ENCODE measurements around the gene FANCG.

Gene FANCG

GRCh38 chr9:35105126-35105525, 25.4 kb upstream of the FANCG start:
- in situ Hi-C loops (cut with MboI; ENCODE audit: low sequenced_read_pairs) = loop anchor here (25.0 kb wide), 1 partner anchor 443 kb away; the partner anchor contains the start of genes CCL27 and IL11RA

- in situ Hi-C loops (cut with MboI; ENCODE audit: low sequenced_read_pairs) = loop anchor here (25.0 kb wide), 1 partner anchor 442 kb away; the partner anchor contains the start of genes CCL27 and IL11RA
Measured at GRCh38 chr9:35104586-35104985, 24.8 kb upstream of the FANCG start.

- in situ Hi-C loops (cut with MboI; ENCODE audit: low sequenced_read_pairs) = loop anchor here (25.0 kb wide), 1 partner anchor 441 kb away; the partner anchor contains the start of genes CCL27 and IL11RA
Measured at GRCh38 chr9:35103660-35104191, 24.0 kb upstream of the FANCG start.

- in situ Hi-C loops (cut with MboI; ENCODE audit: low sequenced_read_pairs) = loop anchor here (25.0 kb wide), 1 partner anchor 441 kb away; the partner anchor contains the start of genes CCL27 and IL11RA
Measured at GRCh38 chr9:35102769-35103659, 23.3 kb upstream of the FANCG start, which contains the start of gene STOML2. TSS of gene STOML2 (minus strand) at chr9:35103131. CDS start at chr9:35103094, 37 bp downstream.

- in situ Hi-C loops (cut with MboI; ENCODE audit: low sequenced_read_pairs) = loop anchor here (25.0 kb wide), 1 partner anchor 440 kb away; the partner anchor contains the start of genes CCL27 and IL11RA
Measured at GRCh38 chr9:35102465-35102768, 22.7 kb upstream of the FANCG start.

GRCh38 chr9:35097573-35097972, 17.8 kb upstream of the FANCG start:
- in situ Hi-C loops (cut with MboI; ENCODE audit: low sequenced_read_pairs) = no loop called here

GRCh38 chr9:35096035-35096849, 16.5 kb upstream of the FANCG start, which contains the start of gene PIGO:
TSS of gene PIGO (minus strand) at chr9:35096591. CDS start at chr9:35095565, 1,026 bp downstream.
- in situ Hi-C loops (cut with MboI; ENCODE audit: low sequenced_read_pairs) = no loop called here

GRCh38 chr9:35091536-35091935, 11.8 kb upstream of the FANCG start:
- in situ Hi-C loops (cut with MboI; ENCODE audit: low sequenced_read_pairs) = no loop called here

GRCh38 chr9:35089434-35089833, 9.7 kb upstream of the FANCG start:
- in situ Hi-C loops (cut with MboI; ENCODE audit: low sequenced_read_pairs) = no loop called here

- in situ Hi-C loops (cut with MboI; ENCODE audit: low sequenced_read_pairs) = no loop called here
Measured at GRCh38 chr9:35085078-35085477, 5.3 kb upstream of the FANCG start.

- in situ Hi-C loops (cut with MboI; ENCODE audit: low sequenced_read_pairs) = no loop called here
Measured at GRCh38 chr9:35079041-35079425, 709 bp downstream of the FANCG start.

GRCh38 chr9:35078066-35078465, 1.7 kb downstream of the FANCG start:
- in situ Hi-C loops (cut with MboI; ENCODE audit: low sequenced_read_pairs) = no loop called here

- in situ Hi-C loops (cut with MboI; ENCODE audit: low sequenced_read_pairs) = no loop called here
Measured at GRCh38 chr9:35076848-35077247, 2.9 kb downstream of the FANCG start.

GRCh38 chr9:35075358-35075757, 4.4 kb downstream of the FANCG start:
- in situ Hi-C loops (cut with MboI; ENCODE audit: low sequenced_read_pairs) = no loop called here

- in situ Hi-C loops (cut with MboI; ENCODE audit: low sequenced_read_pairs) = loop anchor here (25.0 kb wide), 1 partner anchor 638 kb away; no protein-coding TSS in a partner anchor
Measured at GRCh38 chr9:35074791-35075190, 5.0 kb downstream of the FANCG start.

- in situ Hi-C loops (cut with MboI; ENCODE audit: low sequenced_read_pairs) = loop anchor here (25.0 kb wide), 1 partner anchor 638 kb away; no protein-coding TSS in a partner anchor
Measured at GRCh38 chr9:35074141-35074540, 5.6 kb downstream of the FANCG start.

GRCh38 chr9:35073279-35073612, 6.5 kb downstream of the FANCG start:
- in situ Hi-C loops (cut with MboI; ENCODE audit: low sequenced_read_pairs) = loop anchor here (25.0 kb wide), 1 partner anchor 639 kb away; no protein-coding TSS in a partner anchor

GRCh38 chr9:35072461-35073278, 7.1 kb downstream of the FANCG start, which contains the start of gene VCP:
TSS of gene VCP (minus strand) at chr9:35072625. CDS start at chr9:35072353, 272 bp downstream.
- in situ Hi-C loops (cut with MboI; ENCODE audit: low sequenced_read_pairs) = loop anchor here (25.0 kb wide), 1 partner anchor 640 kb away; no protein-coding TSS in a partner anchor

- in situ Hi-C loops (cut with MboI; ENCODE audit: low sequenced_read_pairs) = loop anchor here (25.0 kb wide), 1 partner anchor 640 kb away; no protein-coding TSS in a partner anchor
Measured at GRCh38 chr9:35071814-35072460, 7.8 kb downstream of the FANCG start.

Data from HL-60/S4 treated with phorbol 12-myristate 13-acetate at 8.2 ng/mL for 4 days and 3 days (cell line).